ENCODE measurements around the gene KREMEN1. TPM values are rescaled to one million over a fixed set of nuclear protein-coding genes. Genes with fewer than 3 reads are reported as not detected.

KREMEN1 gene
- total and polyA plus RNA-seq, 9 of the 15 experiments (the other 6 are each of a cell fraction or from before 2014, with no cell fraction given) = 0.69 to 11.5 (median 4.3) TPM

GRCh38 chr22:29030016-29030617, 42.7 kb upstream of the KREMEN1 start:
- CTCF ChIA-PET (ENCODE audit: low intra/inter-chr PET ratio) = no interaction called here
- H3K9ac ChIP-seq (ENCODE audit: insufficient read depth in 1 of 2, low read depth in 2 of 2, low read length in 2 of 2) = peak overlapping the region; percentile 51 to 81
- TF ChIP-seq PHF8 (IDR thresholded peaks at IDR 0.05; ENCODE audit: borderline replicate concordance, low read length) (peak; percentile 22; the same call in 1 of the 2 replicates), ID3 (CRISPR knock-in tag; IDR thresholded peaks at IDR 0.05) (no peak), ID3 (tag; IDR thresholded peaks at IDR 0.05) (no peak), HMBOX1 (IDR thresholded peaks at IDR 0.05) (peak; percentile 77), SOX6 (IDR thresholded peaks at IDR 0.05) (0 out of 2 replicates have a peak, but pooled peaks have one; percentile 11), CTCF (IDR thresholded peaks at IDR 0.05 in 2 of 3, conservative IDR thresholded peaks at IDR 0.05 in 1 of 3; ENCODE audit: insufficient read depth in 2 of 3, low read depth in 1 of 3, low read length in 3 of 3) (0 out of 6 replicates have a peak, but pooled peaks of 1 of the 3 experiments have one; percentile 8), SMARCE1 (IDR thresholded peaks at IDR 0.05) (peak; percentile 23; the same call in 1 of the 2 replicates), ILF3 (IDR thresholded peaks at IDR 0.05; ENCODE audit: borderline replicate concordance) (no peak), KLF16 (IDR thresholded peaks at IDR 0.05) (no peak), ARID1B (IDR thresholded peaks at IDR 0.05) (peak; percentile 47), ZFP91 (CRISPR knock-in tag; IDR thresholded peaks at IDR 0.05) (no peak), ETV1 (tag; conservative IDR thresholded peaks at IDR 0.05; ENCODE audit: low read depth) (peak; percentile 46), RBBP5 (IDR thresholded peaks at IDR 0.05; ENCODE audit: borderline replicate concordance, insufficient read depth, low read length, poor library complexity, severe bottlenecking) (peak; percentile 13)

More at GRCh38 chr22:29030016-29030617, 42.7 kb upstream of the KREMEN1 start:
- no peaks in the 10 kb centered on the region for H3K27me3 ChIP-seq (ENCODE audit: control insufficient read depth in 2 of 2, insufficient read depth in 2 of 2, low read length in 2 of 2)
- peaks cover 25 to 37% of the 10 kb centered on the region in 2 experiments for H3K4me1 ChIP-seq (replicated peaks in 1 of 2; ENCODE audit: control insufficient read depth in 2 of 2, insufficient read depth in 2 of 2, low read length in 2 of 2)
- in situ Hi-C loops (cut with MboI) (no loop called here), intact Hi-C loops (cut with micrococcal nuclease) (no loop called here)
- POLR2A ChIA-PET = interaction anchor here (0.7 to 1.2 kb wide), 2 partner anchors 15 to 147 kb away, joined by 3 to 4 read pairs; partner anchors contain the start of gene ZNRF3
- H3K4me3 ChIP-seq = peak overlapping the region; percentile 33
- H2AFZ ChIP-seq (ENCODE audit: low read depth, low read length) = peak overlapping the region; percentile 64
- ATAC-seq (no peak), FAIRE-seq (no peak), DNase-seq (ENCODE audit: extremely low read depth in 1 of 4, low spot score in 3 of 4) (peak in 1 of 4 experiments; percentile 15)
- H3K27ac ChIP-seq (ENCODE audit: extremely low read depth, low read depth, low read length) = peak overlapping the region; percentile 89; the same call in 1 of the 3 replicates
- no peaks in the 10 kb centered on the region for H4K20me1 ChIP-seq (replicated peaks; ENCODE audit: control insufficient read depth, insufficient read depth, low read length)
- H3K36me3 ChIP-seq (ENCODE audit: control insufficient read depth, insufficient read depth, low read length) = no peaks in the 10 kb centered on the region
- H3K9me1 ChIP-seq (ENCODE audit: control insufficient read depth, insufficient read depth, low read length) = no peaks in the 10 kb centered on the region
- H3K79me2 ChIP-seq (ENCODE audit: control insufficient read depth, insufficient read depth, low read length) = no peaks in the 10 kb centered on the region; the same call in 1 of the 3 replicates
- H3K9me3 ChIP-seq (replicated peaks; ENCODE audit: control insufficient read depth, insufficient read depth, low read depth, low read length) = no peaks in the 10 kb centered on the region
- peak overlapping the region; percentile 72 for H3K4me2 ChIP-seq (ENCODE audit: insufficient read depth, low read length)
- 6% methylated on average over 18 of the region's 20 CpGs for WGBS (ENCODE audit: insufficient coverage, low coverage, missing lambda C conversion rate)
- BruUV-seq (replicated peaks) = no TSS peak
